Panc1 (cell line): Measurements from ENCODE around the gene SKAP1. TPM values are rescaled to one million over a fixed set of nuclear protein-coding genes. Genes with fewer than 3 reads are reported as not detected.

Experiments
- ATAC-seq: fragments of 200-7000 bp; cut with Tn5 transposase; 2 replicates; pipeline ENCODE4 v1.9.1; 2020; ENCODE audit warnings: mild to moderate bottlenecking, moderate library complexity
- BruUV-seq: library from RNA; stranded (reverse); fragments of 400-500 nt; replicated peaks from 2 replicates; lab custom pipeline; 2021; lab: Mats Ljungman, UMichigan
- CTCF ChIA-PET: fragments of 300-600 bp; sonication (Branson Sonifier 250); formaldehyde crosslinking; loops from one replicate; lab custom pipeline; 2022; ENCODE audit warnings: antibody characterized with exemption; lab: Charles Lee
- POLR2A ChIA-PET: fragments of 300-600 bp; sonication (Branson Sonifier 250); formaldehyde crosslinking; loops from one replicate; lab custom pipeline; 2022; ENCODE audit warnings: antibody characterized with exemption; lab: Charles Lee
- DNase-seq: peaks from one replicate; pipeline ENCODE4 v3.0.0-alpha.2; 2010; ENCODE audit warnings: low read depth, low spot score
- H3K27ac ChIP-seq: 2 replicates; pipeline ENCODE4 v1.5.1; 2011; ENCODE audit warnings: mild to moderate bottlenecking, low read length, inconsistent platforms
- H3K27me3 ChIP-seq: fragments of 200-500 bp; sonication (Bioruptor generic); 2 replicates; pipeline ENCODE4 v1.6.0; 2014; ENCODE audit warnings: low read length, inconsistent platforms; ENCODE audit not compliant: control insufficient read depth, insufficient read depth
- H3K36me3 ChIP-seq: fragments of 200-500 bp; sonication (Bioruptor generic); 2 replicates; pipeline ENCODE4 v1.5.1; 2014; ENCODE audit warnings: inconsistent platforms, mild to moderate bottlenecking, low read length, moderate library complexity; ENCODE audit not compliant: control insufficient read depth, insufficient read depth
- H3K4me1 ChIP-seq: 2 replicates; pipeline ENCODE4 v1.5.1; 2011; ENCODE audit warnings: inconsistent platforms, mild to moderate bottlenecking, low read length, moderate library complexity; ENCODE audit not compliant: control insufficient read depth, insufficient read depth
- H3K4me3 ChIP-seq, 2 experiments: 2 replicates each; pipeline ENCODE4 v1.5.1; 2011 to 2012; ENCODE audit warnings: low read depth in 2 of 2, low read length in 2 of 2, mild to moderate bottlenecking in 2 of 2, inconsistent platforms in 1 of 2, moderate library complexity in 1 of 2
- H3K9me3 ChIP-seq: fragments of 200-500 bp; sonication (Bioruptor generic); 2 replicates; pipeline ENCODE4 v1.5.1; 2014; ENCODE audit warnings: low read depth, mild to moderate bottlenecking, inconsistent platforms, low read length, moderate library complexity; ENCODE audit not compliant: control insufficient read depth, insufficient read depth
- CTCF ChIP-seq: fragments of 450-650 bp; IDR thresholded peaks from 2 replicates; pipeline ENCODE4 v1.5.1; 2017; ENCODE audit warnings: mild to moderate bottlenecking
- POLR2AphosphoS5 ChIP-seq: IDR thresholded peaks from 2 replicates; pipeline ENCODE4 v1.6.1; 2012; ENCODE audit warnings: mild to moderate bottlenecking, low read depth, low read length, moderate library complexity
- SIN3A ChIP-seq: IDR thresholded peaks from 2 replicates; pipeline ENCODE4 v1.6.1; 2012; ENCODE audit warnings: low read depth, mild to moderate bottlenecking, low read length, moderate library complexity, borderline replicate concordance; ENCODE audit not compliant: insufficient read depth
- TCF7L2 ChIP-seq: IDR thresholded peaks from 2 replicates; pipeline ENCODE4 v1.6.1; 2011; ENCODE audit warnings: mild to moderate bottlenecking, low read depth, low read length, inconsistent platforms
- in situ Hi-C: cut with HindIII; loops from 2 replicates; pipeline ENCODE4 v1.10.0; 2016; ENCODE audit warnings: low sequenced_read_pairs, low pct_unique_long_range_greater_than_20kb
- intact Hi-C: fragments of 100-400 bp; cut with micrococcal nuclease; formaldehyde crosslinking; loops from one replicate; pipeline ENCODE4 v1.10.0; 2022; ENCODE audit not compliant: unreplicated experiment
- total RNA-seq: library from RNA; stranded (reverse); gene quantifications from one replicate; pipeline ENCODE4 v1.2.1, GENCODE V29; 2021; ENCODE audit not compliant: unreplicated experiment
- TF ChIP-seq, protein P1 (sequence below), 2 experiments: IDR thresholded peaks; 2 replicates each; pipeline ENCODE4 v1.6.1; 2011 to 2012; ENCODE audit warnings: low read depth in 2 of 2, control low read depth in 1 of 2, low read length in 1 of 2, mild to moderate bottlenecking in 1 of 2, moderate library complexity in 1 of 2; ENCODE audit not compliant: insufficient read depth in 1 of 2

Gene SKAP1
- total RNA-seq, 1 experiment from 2014 or later = 0.90 TPM

DNA sequence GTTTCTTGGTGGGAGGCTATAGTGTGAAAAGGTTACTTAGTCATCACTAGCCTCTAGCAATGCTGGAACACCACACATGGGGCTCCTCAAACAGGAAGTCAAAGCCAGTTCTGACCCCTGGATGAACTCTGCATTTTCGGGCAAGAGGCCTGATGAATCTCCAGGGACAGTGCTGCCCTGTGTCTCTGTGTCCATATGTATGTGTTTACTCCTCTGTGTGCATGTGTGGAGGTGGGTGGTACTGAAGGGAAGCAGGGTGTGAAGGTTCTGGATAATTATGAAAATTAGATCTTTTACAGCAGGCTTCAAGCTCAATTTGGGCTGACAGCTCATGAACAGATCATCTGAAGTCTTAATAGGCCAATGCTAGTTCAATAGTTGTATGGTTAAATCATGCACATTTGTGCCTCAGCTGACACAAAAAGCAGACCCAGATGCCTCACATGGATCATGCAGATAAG is 188.9 kb downstream of the SKAP1 start:
- ATAC-seq (peak; percentile 86), DNase-seq (peak; percentile 47)
- CTCF ChIA-PET = no interaction called here
- H3K4me3 ChIP-seq = no peak overlapping the region
- TF ChIP-seq SIN3A (no peak), TCF7L2 (0 out of 2 replicates have a peak, but pooled peaks have one; percentile 34)
- TF ChIP-seq, protein P1, sequence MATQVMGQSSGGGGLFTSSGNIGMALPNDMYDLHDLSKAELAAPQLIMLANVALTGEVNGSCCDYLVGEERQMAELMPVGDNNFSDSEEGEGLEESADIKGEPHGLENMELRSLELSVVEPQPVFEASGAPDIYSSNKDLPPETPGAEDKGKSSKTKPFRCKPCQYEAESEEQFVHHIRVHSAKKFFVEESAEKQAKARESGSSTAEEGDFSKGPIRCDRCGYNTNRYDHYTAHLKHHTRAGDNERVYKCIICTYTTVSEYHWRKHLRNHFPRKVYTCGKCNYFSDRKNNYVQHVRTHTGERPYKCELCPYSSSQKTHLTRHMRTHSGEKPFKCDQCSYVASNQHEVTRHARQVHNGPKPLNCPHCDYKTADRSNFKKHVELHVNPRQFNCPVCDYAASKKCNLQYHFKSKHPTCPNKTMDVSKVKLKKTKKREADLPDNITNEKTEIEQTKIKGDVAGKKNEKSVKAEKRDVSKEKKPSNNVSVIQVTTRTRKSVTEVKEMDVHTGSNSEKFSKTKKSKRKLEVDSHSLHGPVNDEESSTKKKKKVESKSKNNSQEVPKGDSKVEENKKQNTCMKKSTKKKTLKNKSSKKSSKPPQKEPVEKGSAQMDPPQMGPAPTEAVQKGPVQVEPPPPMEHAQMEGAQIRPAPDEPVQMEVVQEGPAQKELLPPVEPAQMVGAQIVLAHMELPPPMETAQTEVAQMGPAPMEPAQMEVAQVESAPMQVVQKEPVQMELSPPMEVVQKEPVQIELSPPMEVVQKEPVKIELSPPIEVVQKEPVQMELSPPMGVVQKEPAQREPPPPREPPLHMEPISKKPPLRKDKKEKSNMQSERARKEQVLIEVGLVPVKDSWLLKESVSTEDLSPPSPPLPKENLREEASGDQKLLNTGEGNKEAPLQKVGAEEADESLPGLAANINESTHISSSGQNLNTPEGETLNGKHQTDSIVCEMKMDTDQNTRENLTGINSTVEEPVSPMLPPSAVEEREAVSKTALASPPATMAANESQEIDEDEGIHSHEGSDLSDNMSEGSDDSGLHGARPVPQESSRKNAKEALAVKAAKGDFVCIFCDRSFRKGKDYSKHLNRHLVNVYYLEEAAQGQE (IDR thresholded peaks at IDR 0.05; ENCODE audit: insufficient read depth in 1 of 2, low read depth in 2 of 2, low read length in 1 of 2) = no peak
- H3K36me3 ChIP-seq = no peaks in the 10 kb centered on the region
- no peaks in the 10 kb centered on the region for H3K9me3 ChIP-seq
- POLR2A ChIA-PET = no interaction called here
- in situ Hi-C loops (loop anchor here (5.0 kb wide), 1 partner anchor 41 kb away; no protein-coding TSS in a partner anchor), intact Hi-C loops (no loop called here)
- H3K27me3 ChIP-seq = no peaks in the 10 kb centered on the region
- peak overlapping the region; percentile 84 for H3K27ac ChIP-seq
- peaks cover 62% of the 10 kb centered on the region for H3K4me1 ChIP-seq
- BruUV-seq = no TSS peak

DNA sequence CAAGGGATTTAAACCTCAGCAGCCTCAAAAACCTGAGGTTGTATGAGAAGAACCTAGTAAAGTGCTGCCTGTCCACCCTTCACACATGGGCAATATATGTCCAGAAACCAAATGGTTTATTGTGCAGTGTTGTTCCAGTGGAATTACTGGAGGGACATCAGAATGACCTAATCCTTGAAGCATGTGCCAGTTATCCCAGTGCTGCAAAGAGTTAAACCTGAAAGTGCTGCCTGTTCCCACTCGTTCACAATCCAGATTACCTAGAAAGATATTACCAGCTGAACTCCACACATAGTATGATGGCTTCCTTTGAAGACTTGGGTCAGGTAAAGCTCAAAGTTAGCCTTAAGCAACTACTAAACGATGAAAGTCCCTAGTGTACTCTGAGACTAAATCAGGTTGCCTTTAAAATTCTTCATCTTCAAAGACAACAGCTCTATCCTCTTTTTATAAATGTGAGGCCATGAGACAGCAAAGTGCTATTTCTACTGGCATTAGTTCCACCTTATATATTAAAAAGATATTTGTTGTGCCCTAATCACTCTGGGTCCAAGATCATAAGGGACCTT is 189.4 kb downstream of the SKAP1 start:
- Histone ChIP-seq H3K36me3 (no peaks in the 10 kb centered on the region), H3K27ac (peak overlapping the region; percentile 84), H3K4me1 (peaks cover 60% of the 10 kb centered on the region), H3K27me3 (no peaks in the 10 kb centered on the region), H3K9me3 (no peaks in the 10 kb centered on the region), H3K4me3 (no peak overlapping the region)
- TF ChIP-seq CTCF (no peak), TCF7L2 (0 out of 2 replicates have a peak, but pooled peaks have one; percentile 36)
- BruUV-seq = no TSS peak
- in situ Hi-C loops = loop anchor here (5.0 kb wide), 1 partner anchor 42 kb away; no protein-coding TSS in a partner anchor
- ChIA-PET POLR2A (interaction anchor here (1.0 kb wide), 1 partner anchor 53 kb away, joined by 3 read pairs; no protein-coding TSS in a partner anchor), CTCF (no interaction called here)
- DNase-seq (no peak), ATAC-seq (peak; percentile 62)
- intact Hi-C loops = no loop called here

DNA sequence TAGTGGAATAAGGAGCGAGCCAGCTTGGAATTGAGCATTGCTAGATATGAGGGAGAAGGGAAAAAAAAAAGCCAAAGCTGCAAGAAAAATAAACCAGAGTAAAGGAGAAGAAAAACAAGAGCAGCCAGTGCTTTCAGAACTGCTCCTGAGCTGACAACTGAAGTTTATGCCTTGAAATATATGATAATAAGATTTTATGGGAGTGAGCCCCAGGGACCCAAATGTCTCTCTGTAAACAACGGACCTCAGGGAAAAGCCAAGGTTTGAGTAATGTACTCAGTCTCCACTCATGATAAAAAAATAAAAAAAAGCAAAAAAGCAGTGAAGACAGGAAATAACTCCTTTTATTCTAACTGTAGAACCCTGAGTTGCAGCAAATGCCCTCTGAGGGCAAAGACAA is 189.9 kb downstream of the SKAP1 start:
- Histone ChIP-seq H3K4me1 (peaks cover 58% of the 10 kb centered on the region), H3K27ac (peak overlapping the region; percentile 84), H3K36me3 (no peaks in the 10 kb centered on the region), H3K9me3 (no peaks in the 10 kb centered on the region), H3K27me3 (no peaks in the 10 kb centered on the region), H3K4me3 (no peak overlapping the region)
- intact Hi-C loops = no loop called here
- TF ChIP-seq TCF7L2 (no peak), SIN3A (no peak), POLR2AphosphoS5 (no peak), CTCF (no peak)
- TF ChIP-seq, protein P1 (IDR thresholded peaks at IDR 0.05; ENCODE audit: insufficient read depth in 1 of 2, low read depth in 2 of 2, low read length in 1 of 2) = no peak
- CTCF ChIA-PET = interaction anchor here (0.6 to 0.7 kb wide), 2 partner anchors 290 to 343 kb away, joined by 3 to 6 read pairs; no protein-coding TSS in a partner anchor
- POLR2A ChIA-PET = interaction anchor here (0.5 to 1.0 kb wide), 3 partner anchors 16 to 52 kb away, joined by 3 to 8 read pairs (median 3); no protein-coding TSS in a partner anchor
- no peak for ATAC-seq
- no peak for DNase-seq
- in situ Hi-C loops = loop anchor here (5.0 kb wide), 1 partner anchor 42 kb away; no protein-coding TSS in a partner anchor
- BruUV-seq = no TSS peak
